ENCODE results near the gene ZNF320.
"Not testable (repeated sequence)": the region's sequence is repeated elsewhere in the genome, so short reads cannot be mapped to it uniquely, and the experiment has no call there.

Gene ZNF320

GRCh38 chr19:52897138-52897935 is at the start of gene ZNF320:
Gene ZNF320 (minus strand): TSS chr19:52897635. CDS start chr19:52890255, 7,380 bp downstream.
- H3K36me3 ChIP-seq (replicated peaks) = no peaks in the 10 kb centered on the region
- in situ Hi-C loops (cut with HindIII; ENCODE audit: low pct_ligation_motif_present, low sequenced_read_pairs) = no loop called here
- peak within 1 kb of the TSS; percentile 90 for H3K4me3 ChIP-seq (ENCODE audit: low read depth, low read length)
- peak; percentile 89 for DNase-seq
- no peak for TF ChIP-seq CTCF (IDR thresholded peaks at IDR 0.05; ENCODE audit: low read depth, low read length, missing control alignments)
- peak within 1 kb of the TSS; percentile 81 for H3K27ac ChIP-seq
- H3K27me3 ChIP-seq (replicated peaks) = no peaks in the 10 kb centered on the region

- no peak for DNase-seq
- no peak for TF ChIP-seq CTCF (IDR thresholded peaks at IDR 0.05; ENCODE audit: low read depth, low read length, missing control alignments)
- H3K36me3 ChIP-seq (replicated peaks) = peaks cover 21% of the 10 kb centered on the region
- H3K27me3 ChIP-seq (replicated peaks) = no peaks in the 10 kb centered on the region
- H3K27ac ChIP-seq = no peak overlapping the region
- in situ Hi-C loops (cut with HindIII; ENCODE audit: low pct_ligation_motif_present, low sequenced_read_pairs) = no loop called here
- no peak overlapping the region for H3K4me3 ChIP-seq (ENCODE audit: low read depth, low read length)
These were observed 49.2 kb upstream of the ZNF320 start for GRCh38 chr19:52946322-52947310.

- no peak overlapping the region for H3K4me3 ChIP-seq (ENCODE audit: low read depth, low read length)
- TF ChIP-seq CTCF (IDR thresholded peaks at IDR 0.05; ENCODE audit: low read depth, low read length, missing control alignments) = no peak
- in situ Hi-C loops (cut with HindIII; ENCODE audit: low pct_ligation_motif_present, low sequenced_read_pairs) = no loop called here
- peaks cover 12% of the 10 kb centered on the region for H3K36me3 ChIP-seq (replicated peaks)
- no peak overlapping the region for H3K27ac ChIP-seq
- no peaks in the 10 kb centered on the region for H3K27me3 ChIP-seq (replicated peaks)
- DNase-seq = no peak
These were observed 48.4 kb upstream of the ZNF320 start for GRCh38 chr19:52945652-52946321.

- H3K27me3 ChIP-seq (replicated peaks); H3K36me3 ChIP-seq (replicated peaks); H3K27ac ChIP-seq; H3K4me3 ChIP-seq (ENCODE audit: low read depth, low read length); in situ Hi-C loops (cut with HindIII; ENCODE audit: low pct_ligation_motif_present, low sequenced_read_pairs); DNase-seq: not testable (repeated sequence)
These were observed 47.5 kb upstream of the ZNF320 start for GRCh38 chr19:52944703-52945493.

- in situ Hi-C loops (cut with HindIII; ENCODE audit: low pct_ligation_motif_present, low sequenced_read_pairs) = no loop called here
- no peak for TF ChIP-seq CTCF (IDR thresholded peaks at IDR 0.05; ENCODE audit: low read depth, low read length, missing control alignments)
- no peak for DNase-seq
- Histone ChIP-seq H3K27ac (no peak overlapping the region), H3K36me3 (replicated peaks) (no peaks in the 10 kb centered on the region), H3K27me3 (replicated peaks) (no peaks in the 10 kb centered on the region), H3K4me3 (ENCODE audit: low read depth, low read length) (no peak overlapping the region)
These were observed 46.6 kb upstream of the ZNF320 start for GRCh38 chr19:52943884-52944643.
